GM19397 (cell line): ENCODE measurements around the gene KRT73.
"Not testable (repeated sequence)": the region's sequence is repeated elsewhere in the genome, so short reads cannot be mapped to it uniquely, and the experiment has no call there.

ENCODE experiments used
- ATAC-seq: cut with Tn5 transposase; IDR thresholded peaks from one replicate; pipeline ENCODE4 v1.9.1; 2021; ENCODE audit warnings: mild to moderate bottlenecking, moderate library complexity; ENCODE audit not compliant: unreplicated experiment

KRT73 gene

GRCh38 chr12:52603314-52603713 lies 15.0 kb downstream of the KRT73 start:
- ATAC-seq = no peak

- ATAC-seq = no peak
These were observed 15.8 kb downstream of the KRT73 start for GRCh38 chr12:52602552-52602951.

- no peak for ATAC-seq
These were observed 16.7 kb downstream of the KRT73 start for GRCh38 chr12:52601671-52602070.

- no peak for ATAC-seq
These were observed 17.3 kb downstream of the KRT73 start, which contains the start of gene KRT72 for GRCh38 chr12:52600941-52601481. TSS of gene KRT72 (minus strand) at chr12:52601463. CDS start at chr12:52601452, 11 bp downstream.

- ATAC-seq = no peak
These were observed 17.9 kb downstream of the KRT73 start for GRCh38 chr12:52600475-52600874.

GRCh38 chr12:52600071-52600470 lies 18.3 kb downstream of the KRT73 start:
- no peak for ATAC-seq

GRCh38 chr12:52598966-52599365 lies 19.4 kb downstream of the KRT73 start:
- no peak for ATAC-seq

GRCh38 chr12:52594237-52594636 lies 24.1 kb downstream of the KRT73 start:
- not testable (repeated sequence) for ATAC-seq

- no peak for ATAC-seq
These were observed 26.8 kb downstream of the KRT73 start for GRCh38 chr12:52591521-52591920.

- no peak for ATAC-seq
These were observed 28.3 kb downstream of the KRT73 start for GRCh38 chr12:52590021-52590420.

GRCh38 chr12:52587563-52587962 lies 30.8 kb downstream of the KRT73 start:
- no peak for ATAC-seq

GRCh38 chr12:52585946-52586345 lies 32.4 kb downstream of the KRT73 start:
- ATAC-seq = no peak

- ATAC-seq = no peak
These were observed 33.3 kb downstream of the KRT73 start for GRCh38 chr12:52585066-52585465.

- ATAC-seq = no peak
These were observed 34.1 kb downstream of the KRT73 start for GRCh38 chr12:52584156-52584682.

GRCh38 chr12:52582971-52583456 lies 35.3 kb downstream of the KRT73 start:
- no peak for ATAC-seq

- no peak for ATAC-seq
These were observed 35.9 kb downstream of the KRT73 start for GRCh38 chr12:52582486-52582885.

- ATAC-seq = no peak
These were observed 36.9 kb downstream of the KRT73 start for GRCh38 chr12:52581481-52581880.

- no peak for ATAC-seq
These were observed 37.3 kb downstream of the KRT73 start for GRCh38 chr12:52581066-52581465.

- no peak for ATAC-seq
These were observed 37.9 kb downstream of the KRT73 start for GRCh38 chr12:52580496-52580895.

GRCh38 chr12:52579468-52580465 lies 38.6 kb downstream of the KRT73 start:
- ATAC-seq = no peak

- no peak for ATAC-seq
These were observed 39.9 kb downstream of the KRT73 start for GRCh38 chr12:52578469-52578868.

- no peak for ATAC-seq
These were observed 41.0 kb downstream of the KRT73 start for GRCh38 chr12:52577316-52577715.
